Osteoblast (primary cell): Measurements from ENCODE around the gene FTO. TPM values are rescaled to one million over a fixed set of nuclear protein-coding genes. Genes with fewer than 3 reads are reported as not detected.

Source experiments
- DNase-seq: peaks from one replicate; pipeline ENCODE4 v3.0.0; 2011; ENCODE audit warnings: low spot score, mixed read lengths; ENCODE audit not compliant: insufficient read length; ENCODE audit errors: missing footprints
- H2AFZ ChIP-seq: 2 replicates; pipeline ENCODE4 v1.6.0; 2011; ENCODE audit warnings: mild to moderate bottlenecking, low read length
- H3K27ac ChIP-seq: 2 replicates; pipeline ENCODE4 v1.5.1; 2011; ENCODE audit warnings: mild to moderate bottlenecking, low read depth, low read length, moderate library complexity
- H3K27me3 ChIP-seq: 2 replicates; pipeline ENCODE4 v1.6.0; 2012; ENCODE audit warnings: mild to moderate bottlenecking, control low read depth, inconsistent platforms, low read length, moderate library complexity; ENCODE audit not compliant: insufficient read depth
- H3K36me3 ChIP-seq: 2 replicates; pipeline ENCODE4 v1.5.1; 2011; ENCODE audit warnings: mild to moderate bottlenecking, low read length, control low read depth, moderate library complexity; ENCODE audit not compliant: insufficient read depth
- H3K4me1 ChIP-seq: 2 replicates; pipeline ENCODE4 v1.5.1; 2011; ENCODE audit warnings: mild to moderate bottlenecking, low read length, control low read depth, moderate library complexity; ENCODE audit not compliant: insufficient read depth
- H3K4me2 ChIP-seq: 2 replicates; pipeline ENCODE4 v1.6.0; 2011; ENCODE audit warnings: mild to moderate bottlenecking, low read length; ENCODE audit not compliant: insufficient read depth
- H3K4me3 ChIP-seq: fragments of 200-600 bp; sonication (generic); 3 replicates; pipeline ENCODE4 v1.5.1; 2012; ENCODE audit warnings: mild to moderate bottlenecking, low read length, inconsistent platforms; ENCODE audit not compliant: insufficient read depth
- H3K79me2 ChIP-seq: 2 replicates; pipeline ENCODE4 v1.6.0; 2012; ENCODE audit warnings: mild to moderate bottlenecking, low read length, control low read depth, inconsistent platforms; ENCODE audit not compliant: insufficient read depth
- H3K9me3 ChIP-seq: 2 replicates; pipeline ENCODE4 v1.5.1; 2011; ENCODE audit warnings: low read depth, low read length, control low read depth
- H4K20me1 ChIP-seq: 2 replicates; pipeline ENCODE4 v1.6.0; 2012; ENCODE audit warnings: mild to moderate bottlenecking, low read length, control low read depth; ENCODE audit not compliant: insufficient read depth
- CTCF ChIP-seq: IDR thresholded peaks from 2 replicates; pipeline ENCODE4 v1.5.1; 2011; ENCODE audit warnings: mild to moderate bottlenecking, low read depth, low read length, moderate library complexity; ENCODE audit errors: extremely low read depth
- total RNA-seq: library from RNA; depleted of rRNA; stranded (reverse); fragments of >200 nt; gene quantifications from 2 replicates; pipeline ENCODE4 v1.2.3, GENCODE V29; 2012

FTO gene
- total RNA-seq, 1 donor: 152 TPM

GRCh38 chr16:53966821-53967571, 263.0 kb downstream of the FTO start:
- H3K4me2 ChIP-seq: no peak overlapping the region
- no peaks in the 10 kb centered on the region for H4K20me1 ChIP-seq
- no peaks in the 10 kb centered on the region for H3K9me3 ChIP-seq
- DNase-seq: no peak
- no peaks in the 10 kb centered on the region for H3K36me3 ChIP-seq
- H3K4me1 ChIP-seq: peaks cover 14% of the 10 kb centered on the region
- no peak overlapping the region for H3K27ac ChIP-seq
- no peaks in the 10 kb centered on the region for H3K27me3 ChIP-seq
- H2AFZ ChIP-seq: no peak overlapping the region
- peaks cover 2% of the 10 kb centered on the region for H3K79me2 ChIP-seq
- TF ChIP-seq CTCF: no peak
- H3K4me3 ChIP-seq: no peak overlapping the region

GRCh38 chr16:53967572-53967971, 263.6 kb downstream of the FTO start:
- no peaks in the 10 kb centered on the region for H3K36me3 ChIP-seq
- no peak overlapping the region for H3K27ac ChIP-seq
- no peak for TF ChIP-seq CTCF
- no peak overlapping the region for H3K4me2 ChIP-seq
- H4K20me1 ChIP-seq: no peaks in the 10 kb centered on the region
- no peak overlapping the region for H2AFZ ChIP-seq
- H3K4me1 ChIP-seq: peaks cover 14% of the 10 kb centered on the region
- H3K79me2 ChIP-seq: peaks cover 2% of the 10 kb centered on the region
- H3K9me3 ChIP-seq: no peaks in the 10 kb centered on the region
- no peaks in the 10 kb centered on the region for H3K27me3 ChIP-seq
- no peak for DNase-seq
- no peak overlapping the region for H3K4me3 ChIP-seq

- no peaks in the 10 kb centered on the region for H3K36me3 ChIP-seq
- H3K27me3 ChIP-seq: no peaks in the 10 kb centered on the region
- H3K4me1 ChIP-seq: peaks cover 14% of the 10 kb centered on the region
- H3K4me3 ChIP-seq: no peak overlapping the region
- no peaks in the 10 kb centered on the region for H3K9me3 ChIP-seq
- H3K79me2 ChIP-seq: peaks cover 2% of the 10 kb centered on the region
- no peak overlapping the region for H3K27ac ChIP-seq
- H4K20me1 ChIP-seq: no peaks in the 10 kb centered on the region
- DNase-seq: no peak
- TF ChIP-seq CTCF: no peak
- no peak overlapping the region for H2AFZ ChIP-seq
- H3K4me2 ChIP-seq: peak overlapping the region; percentile 39
These were observed 264.5 kb downstream of the FTO start for GRCh38 chr16:53968454-53968853.

GRCh38 chr16:53968896-53969295, 264.9 kb downstream of the FTO start:
- no peak for DNase-seq
- TF ChIP-seq CTCF: no peak
- Histone ChIP-seq H3K36me3 (no peaks in the 10 kb centered on the region), H3K4me2 (peak overlapping the region; percentile 39), H3K4me3 (no peak overlapping the region), H3K27ac (no peak overlapping the region), H3K9me3 (no peaks in the 10 kb centered on the region), H2AFZ (no peak overlapping the region), H3K4me1 (peaks cover 14% of the 10 kb centered on the region), H3K27me3 (no peaks in the 10 kb centered on the region), H4K20me1 (no peaks in the 10 kb centered on the region), H3K79me2 (peaks cover 2% of the 10 kb centered on the region)
